Fibroblast of lung (primary cell): ENCODE measurements around the gene GDF10. TPM values are rescaled to one million over a fixed set of nuclear protein-coding genes. Genes with fewer than 3 reads are reported as not detected.

Experiments
- DNase-seq, 2 donors: peaks; one replicate each; pipeline versions ENCODE4 v3.0.0 to v3.0.0-alpha.2; 2010; ENCODE audit warnings: low read depth in 2 of 2
- H2AFZ ChIP-seq: 2 replicates; pipeline ENCODE4 v1.5.1; 2012; ENCODE audit warnings: low read length, control low read depth, inconsistent platforms
- H3K27ac ChIP-seq: 2 replicates; pipeline ENCODE4 v1.5.1; 2011; ENCODE audit warnings: low read length, control low read depth; ENCODE audit not compliant: insufficient read depth
- H3K27me3 ChIP-seq: 2 replicates; pipeline ENCODE4 v1.5.1; 2011; ENCODE audit warnings: mild to moderate bottlenecking, low read length; ENCODE audit not compliant: control insufficient read depth, insufficient read depth
- H3K36me3 ChIP-seq: 2 replicates; pipeline ENCODE4 v1.5.1; 2011; ENCODE audit warnings: low read length; ENCODE audit not compliant: control insufficient read depth, insufficient read depth
- H3K4me1 ChIP-seq: 2 replicates; pipeline ENCODE4 v1.5.1; 2011; ENCODE audit warnings: low read length; ENCODE audit not compliant: control insufficient read depth, insufficient read depth; ENCODE audit errors: extremely low read depth
- H3K4me2 ChIP-seq: 2 replicates; pipeline ENCODE4 v1.5.1; 2011; ENCODE audit warnings: low read length, control low read depth; ENCODE audit not compliant: insufficient read depth; ENCODE audit errors: extremely low read depth
- H3K4me3 ChIP-seq, 4 experiments: fragments of 200-600 bp in 1 of 4; sonication (generic) in 1 of 4; replicated peaks in 1 of 4; 2 replicates each; pipeline ENCODE4 v1.5.1; 2011 to 2016; ENCODE audit warnings: low read length in 4 of 4, low read depth in 3 of 4, mild to moderate bottlenecking in 3 of 4, control low read depth in 2 of 4, inconsistent platforms in 1 of 4, mixed read lengths in 1 of 4; ENCODE audit not compliant: insufficient read depth in 1 of 4; ENCODE audit errors: control extremely low read depth in 1 of 4
- H3K79me2 ChIP-seq: 2 replicates; pipeline ENCODE4 v1.5.1; 2012; ENCODE audit warnings: mild to moderate bottlenecking, low read length, inconsistent platforms; ENCODE audit not compliant: control insufficient read depth, insufficient read depth
- H3K9ac ChIP-seq: 2 replicates; pipeline ENCODE4 v1.5.1; 2011; ENCODE audit warnings: mild to moderate bottlenecking, low read length, control low read depth; ENCODE audit not compliant: insufficient read depth
- H3K9me3 ChIP-seq: 2 replicates; pipeline ENCODE4 v1.5.1; 2012; ENCODE audit warnings: low read depth, low read length; ENCODE audit not compliant: control insufficient read depth, insufficient read depth
- H4K20me1 ChIP-seq: 2 replicates; pipeline ENCODE4 v1.5.1; 2011; ENCODE audit warnings: low read length; ENCODE audit not compliant: control insufficient read depth, insufficient read depth; ENCODE audit errors: extremely low read depth
- CTCF ChIP-seq, 2 donors: IDR thresholded peaks in 1 of 2; conservative IDR thresholded peaks in 1 of 2; 1 replicate in 1 of 2; 2 replicates in 1 of 2; pipeline ENCODE4 v1.5.1; 2011 to 2012; ENCODE audit warnings: low read length in 2 of 2, control low read depth in 1 of 2, inconsistent platforms in 1 of 2, low read depth in 1 of 2, mild to moderate bottlenecking in 1 of 2
- EZH2 ChIP-seq: IDR thresholded peaks from 2 replicates; pipeline ENCODE4 v1.5.1; 2012; ENCODE audit warnings: low read length, control low read depth, mild to moderate bottlenecking; ENCODE audit errors: missing control alignments
- polyA plus RNA-seq, 2 donors: library from polyadenylated mRNA; depleted of rRNA in 1 of 2; stranded (reverse) in 1 of 2; unstranded in 1 of 2; fragments of >200 nt; gene quantifications; 2 replicates each; pipeline ENCODE4 v1.2.1, GENCODE V29; 2011 to 2012; ENCODE audit warnings: missing spikeins in 1 of 2
- total RNA-seq: library from RNA; depleted of rRNA; stranded (reverse); fragments of >200 nt; gene quantifications from 2 replicates; pipeline ENCODE4 v1.2.1, GENCODE V29; 2014

The GDF10 gene
- total and polyA plus RNA-seq, 2 donors (not counting 1 experiment from before 2014, with no cell fraction given) = 6.2 to 25.1 TPM

- no peaks in the 10 kb centered on the region for H3K36me3 ChIP-seq
- no peak overlapping the region for H3K4me3 ChIP-seq
- no peak overlapping the region for H3K27ac ChIP-seq
- H3K9me3 ChIP-seq = no peaks in the 10 kb centered on the region
- DNase-seq = no peak
- no peak overlapping the region for H3K4me2 ChIP-seq
- H3K27me3 ChIP-seq = peaks cover 6% of the 10 kb centered on the region
- no peaks in the 10 kb centered on the region for H3K79me2 ChIP-seq
- H4K20me1 ChIP-seq = no peaks in the 10 kb centered on the region
- TF ChIP-seq EZH2 (no peak), CTCF (conservative IDR thresholded peaks at IDR 0.05 in 1 of 2, IDR thresholded peaks at IDR 0.05 in 1 of 2; ENCODE audit: low read depth in 1 of 2, low read length in 2 of 2) (no peak)
- no peak overlapping the region for H2AFZ ChIP-seq
- H3K9ac ChIP-seq = no peak overlapping the region
- no peaks in the 10 kb centered on the region for H3K4me1 ChIP-seq
Measured at GRCh38 chr10:47359101-47359500, 59.1 kb downstream of the GDF10 start.

- Histone ChIP-seq H3K9ac (no peak overlapping the region), H3K36me3 (no peaks in the 10 kb centered on the region), H3K4me1 (no peaks in the 10 kb centered on the region), H4K20me1 (no peaks in the 10 kb centered on the region), H3K27me3 (peaks cover 6% of the 10 kb centered on the region), H3K27ac (no peak overlapping the region), H3K4me3 (no peak overlapping the region), H3K4me2 (no peak overlapping the region), H2AFZ (no peak overlapping the region), H3K79me2 (no peaks in the 10 kb centered on the region), H3K9me3 (no peaks in the 10 kb centered on the region)
- no peak for DNase-seq
- no peak for TF ChIP-seq CTCF (conservative IDR thresholded peaks at IDR 0.05 in 1 of 2, IDR thresholded peaks at IDR 0.05 in 1 of 2; ENCODE audit: low read depth in 1 of 2, low read length in 2 of 2)
- TF ChIP-seq EZH2 = no peak
Measured at GRCh38 chr10:47359626-47360418, 59.8 kb downstream of the GDF10 start.

GRCh38 chr10:47360419-47361040, 60.5 kb downstream of the GDF10 start:
- Histone ChIP-seq H3K79me2 (no peaks in the 10 kb centered on the region), H3K9ac (no peak overlapping the region), H3K4me2 (no peak overlapping the region), H3K27ac (no peak overlapping the region), H3K9me3 (no peaks in the 10 kb centered on the region), H2AFZ (no peak overlapping the region), H3K4me3 (no peak overlapping the region), H4K20me1 (no peaks in the 10 kb centered on the region), H3K36me3 (no peaks in the 10 kb centered on the region), H3K27me3 (peaks cover 8% of the 10 kb centered on the region), H3K4me1 (no peaks in the 10 kb centered on the region)
- no peak for DNase-seq
- TF ChIP-seq EZH2 (no peak), CTCF (conservative IDR thresholded peaks at IDR 0.05 in 1 of 2, IDR thresholded peaks at IDR 0.05 in 1 of 2; ENCODE audit: low read depth in 1 of 2, low read length in 2 of 2) (no peak)
